GM21367 (cell line): ENCODE measurements around the gene GAS7.

Experiments used
- ATAC-seq: cut with Tn5 transposase; IDR thresholded peaks from one replicate; pipeline ENCODE4 v1.9.1; 2021; ENCODE audit not compliant: unreplicated experiment

GAS7 gene

GRCh38 chr17:9899280-9900043, 298.9 kb downstream of the GAS7 start:
- ATAC-seq, result no peak

GRCh38 chr17:9898812-9899211, 299.6 kb downstream of the GAS7 start:
- no peak for ATAC-seq

GRCh38 chr17:9897372-9897968, 300.9 kb downstream of the GAS7 start:
- ATAC-seq, result no peak

- no peak for ATAC-seq
Observed at GRCh38 chr17:9895923-9896322, 302.5 kb downstream of the GAS7 start.

GRCh38 chr17:9894231-9894630, 304.2 kb downstream of the GAS7 start:
- ATAC-seq, result no peak

- ATAC-seq, result no peak
Observed at GRCh38 chr17:9893411-9894012, 304.9 kb downstream of the GAS7 start.

- no peak for ATAC-seq
Observed at GRCh38 chr17:9890124-9890523, 308.3 kb downstream of the GAS7 start.

- ATAC-seq, result no peak
Observed at GRCh38 chr17:9887508-9887907, 310.9 kb downstream of the GAS7 start.

GRCh38 chr17:9886141-9886930, 312.1 kb downstream of the GAS7 start:
- no peak for ATAC-seq

- no peak for ATAC-seq
Observed at GRCh38 chr17:9883451-9883850, 315.0 kb downstream of the GAS7 start.

GRCh38 chr17:9880582-9880999, 317.8 kb downstream of the GAS7 start:
- no peak for ATAC-seq

GRCh38 chr17:9878786-9879525, 319.4 kb downstream of the GAS7 start:
- ATAC-seq, result no peak

GRCh38 chr17:9878356-9878755, 320.1 kb downstream of the GAS7 start:
- ATAC-seq, result no peak

- ATAC-seq, result no peak
Observed at GRCh38 chr17:9875441-9875840, 323.0 kb downstream of the GAS7 start.

GRCh38 chr17:9874722-9875121, 323.7 kb downstream of the GAS7 start:
- no peak for ATAC-seq

- ATAC-seq, result no peak
Observed at GRCh38 chr17:9872852-9873251, 325.6 kb downstream of the GAS7 start.

GRCh38 chr17:9868552-9868951, 329.9 kb downstream of the GAS7 start:
- ATAC-seq, result no peak

- ATAC-seq, result no peak
Observed at GRCh38 chr17:9865586-9865985, 332.8 kb downstream of the GAS7 start.

- ATAC-seq, result no peak
Observed at GRCh38 chr17:9862949-9863348, 335.5 kb downstream of the GAS7 start.

GRCh38 chr17:9862220-9862619, 336.2 kb downstream of the GAS7 start:
- ATAC-seq, result no peak

GRCh38 chr17:9860851-9861250, 337.6 kb downstream of the GAS7 start:
- ATAC-seq, result no peak
